Hepatocyte (in vitro differentiated cells): ENCODE data around the gene BLOC1S2. TPM values are rescaled to one million over a fixed set of nuclear protein-coding genes. Genes with fewer than 3 reads are reported as not detected.

Experiments
- DNase-seq: peaks from one replicate; pipeline ENCODE4 v3.0.0-alpha.2; 2016; ENCODE audit warnings: low spot score
- H2AFZ ChIP-seq: fragments of 200-600 bp; sonication (generic); 2 replicates; pipeline ENCODE4 v1.6.0; 2016; ENCODE audit warnings: antibody characterized with exemption, mild to moderate bottlenecking
- H3K27ac ChIP-seq: fragments of 200-600 bp; sonication (generic); 2 replicates; pipeline ENCODE4 v1.5.1; 2016; ENCODE audit warnings: mild to moderate bottlenecking
- H3K27me3 ChIP-seq: fragments of 200-600 bp; sonication (generic); 2 replicates; pipeline ENCODE4 v1.6.1; 2016
- H3K36me3 ChIP-seq: fragments of 200-600 bp; sonication (generic); replicated peaks from 2 replicates; pipeline ENCODE4 v1.5.1; 2016; ENCODE audit warnings: low read depth; ENCODE audit not compliant: insufficient read depth
- H3K4me1 ChIP-seq: fragments of 200-600 bp; sonication (generic); 2 replicates; pipeline ENCODE4 v1.5.1; 2016; ENCODE audit warnings: mild to moderate bottlenecking, moderate library complexity; ENCODE audit not compliant: insufficient read depth
- H3K4me2 ChIP-seq: fragments of 200-600 bp; sonication (generic); 2 replicates; pipeline ENCODE4 v1.6.0; 2016
- H3K4me3 ChIP-seq: fragments of 200-600 bp; sonication (generic); 2 replicates; pipeline ENCODE4 v1.5.1; 2016; ENCODE audit warnings: mild to moderate bottlenecking
- H3K79me2 ChIP-seq: fragments of 200-600 bp; sonication (generic); 2 replicates; pipeline ENCODE4 v1.6.0; 2017; ENCODE audit warnings: mild to moderate bottlenecking
- H3K9me2 ChIP-seq: fragments of 200-600 bp; sonication (generic); replicated peaks from 2 replicates; pipeline ENCODE4 v1.6.0; 2017; ENCODE audit warnings: mild to moderate bottlenecking; ENCODE audit not compliant: insufficient read depth
- H3K9me3 ChIP-seq: fragments of 200-600 bp; sonication (generic); 2 replicates; pipeline ENCODE4 v1.5.1; 2016; ENCODE audit warnings: low read depth, mild to moderate bottlenecking
- H4K20me1 ChIP-seq: fragments of 200-600 bp; sonication (generic); 2 replicates; pipeline ENCODE4 v1.6.0; 2016; ENCODE audit warnings: mild to moderate bottlenecking; ENCODE audit not compliant: insufficient read depth, poor library complexity, severe bottlenecking
- EZH2 ChIP-seq: fragments of 200-600 bp; sonication (generic); IDR thresholded peaks from 2 replicates; pipeline ENCODE4 v1.6.1; 2016; ENCODE audit warnings: antibody characterized with exemption, mild to moderate bottlenecking, borderline replicate concordance
- EZH2phosphoT487 ChIP-seq: fragments of 200-600 bp; sonication (generic); IDR thresholded peaks from one replicate; pipeline ENCODE4 v1.6.1; 2018; ENCODE audit warnings: antibody characterized with exemption, mild to moderate bottlenecking, low read depth, moderate library complexity; ENCODE audit not compliant: unreplicated experiment, severe bottlenecking
- WGBS: methylation state at CpG from one replicate; pipeline ENCODE4 v1.1.6; 2016; ENCODE audit warnings: low lambda C conversion rate; ENCODE audit errors: missing lambda C conversion rate; 5-methylcytosine and 5-hydroxymethylcytosine counted together
- polyA plus RNA-seq: library from polyadenylated mRNA; unstranded; fragments of >200 nt; fragmentation: Nextera tagmentation; extraction: Ambion mirVana; gene quantifications from 2 replicates; pipeline ENCODE4 v1.2.1, GENCODE V29; 2016
- total RNA-seq: library from RNA; depleted of rRNA; stranded (reverse); fragments of >200 nt; gene quantifications from 2 replicates; pipeline ENCODE4 v1.2.3, GENCODE V29; 2014
- TF ChIP-seq, protein P1 (sequence below): fragments of 200-600 bp; sonication (generic); IDR thresholded peaks from 2 replicates; pipeline ENCODE4 v1.5.1; 2016; ENCODE audit warnings: antibody characterized with exemption, mild to moderate bottlenecking; ENCODE audit not compliant: poor library complexity

Gene BLOC1S2
- total and polyA plus RNA-seq, 2 experiments from 2014 or later: 50.1 to 50.4 TPM

DNA sequence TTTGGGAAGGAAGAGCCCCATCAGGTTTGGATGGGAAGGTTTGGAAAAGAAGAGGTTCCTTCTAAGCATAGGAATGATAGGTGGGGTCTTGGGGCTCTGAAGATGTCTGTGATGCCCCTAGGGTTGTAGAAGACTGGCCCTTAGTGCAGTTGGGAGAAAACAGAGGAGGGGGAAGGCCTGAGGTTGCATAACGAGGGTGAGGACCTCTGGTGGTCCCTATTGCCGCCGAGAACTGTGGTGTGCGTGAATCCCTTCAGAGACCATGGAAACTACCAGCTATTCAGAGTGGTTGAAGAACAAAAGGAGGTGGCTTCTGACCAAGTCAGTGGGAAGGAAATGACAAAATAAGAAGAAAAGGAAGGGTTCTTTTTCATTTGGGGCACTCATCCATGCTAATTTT lies 46.6 kb upstream of the BLOC1S2 start:
- Histone ChIP-seq H3K9me3 (no peaks in the 10 kb centered on the region), H3K27me3 (peaks cover 26% of the 10 kb centered on the region), H3K4me3 (no peak overlapping the region), H4K20me1 (no peaks in the 10 kb centered on the region), H3K27ac (no peak overlapping the region), H3K4me1 (no peaks in the 10 kb centered on the region), H3K9me2 (no peaks in the 10 kb centered on the region), H2AFZ (no peak overlapping the region), H3K36me3 (no peaks in the 10 kb centered on the region), H3K79me2 (no peaks in the 10 kb centered on the region), H3K4me2 (no peak overlapping the region)
- DNase-seq: no peak
- TF ChIP-seq, protein P1, sequence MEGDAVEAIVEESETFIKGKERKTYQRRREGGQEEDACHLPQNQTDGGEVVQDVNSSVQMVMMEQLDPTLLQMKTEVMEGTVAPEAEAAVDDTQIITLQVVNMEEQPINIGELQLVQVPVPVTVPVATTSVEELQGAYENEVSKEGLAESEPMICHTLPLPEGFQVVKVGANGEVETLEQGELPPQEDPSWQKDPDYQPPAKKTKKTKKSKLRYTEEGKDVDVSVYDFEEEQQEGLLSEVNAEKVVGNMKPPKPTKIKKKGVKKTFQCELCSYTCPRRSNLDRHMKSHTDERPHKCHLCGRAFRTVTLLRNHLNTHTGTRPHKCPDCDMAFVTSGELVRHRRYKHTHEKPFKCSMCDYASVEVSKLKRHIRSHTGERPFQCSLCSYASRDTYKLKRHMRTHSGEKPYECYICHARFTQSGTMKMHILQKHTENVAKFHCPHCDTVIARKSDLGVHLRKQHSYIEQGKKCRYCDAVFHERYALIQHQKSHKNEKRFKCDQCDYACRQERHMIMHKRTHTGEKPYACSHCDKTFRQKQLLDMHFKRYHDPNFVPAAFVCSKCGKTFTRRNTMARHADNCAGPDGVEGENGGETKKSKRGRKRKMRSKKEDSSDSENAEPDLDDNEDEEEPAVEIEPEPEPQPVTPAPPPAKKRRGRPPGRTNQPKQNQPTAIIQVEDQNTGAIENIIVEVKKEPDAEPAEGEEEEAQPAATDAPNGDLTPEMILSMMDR: no peak
- no peak for TF ChIP-seq EZH2
- no peak for TF ChIP-seq EZH2phosphoT487
- 68% methylated on average over 4 of the region's 4 CpGs for WGBS

DNA sequence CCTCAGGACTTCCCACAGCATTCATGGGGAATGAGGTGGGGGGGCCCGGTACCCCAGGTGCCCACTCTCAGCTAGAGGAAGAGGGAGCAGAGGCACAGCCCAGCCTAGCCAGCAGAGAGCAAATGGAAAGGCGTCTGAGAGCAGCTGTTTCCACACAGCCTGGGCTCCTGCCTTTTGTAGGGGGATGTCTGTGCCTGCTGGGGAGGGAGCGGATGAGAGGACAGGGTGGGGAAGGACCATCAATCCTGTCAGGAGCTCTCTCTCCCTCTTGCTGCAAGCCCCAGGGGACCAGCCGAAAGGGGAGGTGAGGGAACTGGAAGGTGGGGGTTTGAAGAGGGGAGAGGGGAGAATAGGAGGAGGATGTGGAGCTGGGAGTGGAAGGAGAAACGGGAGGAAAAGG lies 43.6 kb upstream of the BLOC1S2 start, which contains the start of gene PKD2L1:
PKD2L1 (minus strand) TSS at position 150 of the 400 bp plus-strand sequence; CDS start at position 25, 125 bp downstream.
- H3K79me2 ChIP-seq: no peaks in the 10 kb centered on the region
- H3K36me3 ChIP-seq: no peaks in the 10 kb centered on the region
- H3K9me2 ChIP-seq: no peaks in the 10 kb centered on the region
- H3K4me1 ChIP-seq: no peaks in the 10 kb centered on the region
- WGBS: 77% methylated on average over 4 of the region's 5 CpGs
- H3K4me2 ChIP-seq: no peak within 1 kb of the TSS
- H3K4me3 ChIP-seq: no peak within 1 kb of the TSS
- no peak within 1 kb of the TSS for H2AFZ ChIP-seq
- H3K9me3 ChIP-seq: no peaks in the 10 kb centered on the region
- TF ChIP-seq EZH2: no peak
- TF ChIP-seq, protein P1: no peak
- no peak for TF ChIP-seq EZH2phosphoT487
- H3K27ac ChIP-seq: no peak within 1 kb of the TSS
- DNase-seq: no peak
- peaks cover 27% of the 10 kb centered on the region for H3K27me3 ChIP-seq
- no peaks in the 10 kb centered on the region for H4K20me1 ChIP-seq

DNA sequence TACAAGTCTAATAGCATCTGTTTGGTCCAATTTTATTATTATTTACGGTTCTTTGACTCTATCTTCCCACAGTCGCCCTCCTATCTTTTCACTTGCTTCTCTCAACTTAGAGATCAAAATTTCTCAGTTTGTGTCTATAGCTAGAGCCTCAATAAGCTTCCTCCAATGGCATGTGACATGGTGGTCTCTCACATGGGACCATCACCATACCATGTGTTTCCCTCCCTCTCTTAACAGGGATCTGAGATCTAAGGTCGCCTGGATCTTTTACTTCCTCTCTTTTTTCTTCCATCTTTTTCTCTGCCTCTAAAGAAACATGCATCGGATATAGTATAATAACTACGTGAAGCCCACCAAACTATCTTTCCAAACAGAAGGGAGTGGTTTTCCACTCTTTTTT lies 41.7 kb upstream of the BLOC1S2 start:
- peaks cover 23% of the 10 kb centered on the region for H3K27me3 ChIP-seq
- TF ChIP-seq EZH2: no peak
- no peak for TF ChIP-seq EZH2phosphoT487
- TF ChIP-seq, protein P1: no peak
- 58% methylated on average over 5 of the region's 5 CpGs for WGBS

DNA sequence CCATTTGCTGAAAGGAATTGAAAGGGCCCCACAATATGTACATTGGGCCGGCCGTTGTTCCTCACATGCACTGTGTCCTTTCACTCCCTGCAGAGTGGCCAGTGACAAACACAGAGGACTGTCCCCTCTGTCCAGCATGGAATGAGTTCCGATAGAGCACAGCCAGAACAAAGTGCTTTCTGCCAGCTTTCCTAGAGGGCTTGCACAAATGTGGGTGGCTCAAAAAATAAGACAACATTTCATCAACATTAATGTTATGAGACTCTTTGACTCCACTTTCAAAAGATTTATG lies 41.2 kb upstream of the BLOC1S2 start:
- Histone ChIP-seq H3K27ac (no peak overlapping the region), H3K36me3 (no peaks in the 10 kb centered on the region), H3K4me3 (no peak overlapping the region), H3K4me1 (no peaks in the 10 kb centered on the region), H3K27me3 (peaks cover 25% of the 10 kb centered on the region), H2AFZ (no peak overlapping the region), H3K4me2 (no peak overlapping the region), H4K20me1 (no peaks in the 10 kb centered on the region), H3K9me3 (no peaks in the 10 kb centered on the region), H3K79me2 (no peaks in the 10 kb centered on the region), H3K9me2 (no peaks in the 10 kb centered on the region)
- 84% methylated on average over 3 of the region's 3 CpGs for WGBS
- no peak for DNase-seq
- TF ChIP-seq, protein P1: no peak
- no peak for TF ChIP-seq EZH2phosphoT487
- no peak for TF ChIP-seq EZH2

More for the DNA sequence above, 41.7 kb upstream of the BLOC1S2 start:
- no peak overlapping the region for H3K4me3 ChIP-seq
- no peaks in the 10 kb centered on the region for H3K4me1 ChIP-seq
- H3K4me2 ChIP-seq: no peak overlapping the region
- DNase-seq: no peak
- H3K27ac ChIP-seq: no peak overlapping the region
- no peaks in the 10 kb centered on the region for H4K20me1 ChIP-seq
- H3K79me2 ChIP-seq: no peaks in the 10 kb centered on the region
- no peaks in the 10 kb centered on the region for H3K36me3 ChIP-seq
- no peaks in the 10 kb centered on the region for H3K9me2 ChIP-seq
- H3K9me3 ChIP-seq: no peaks in the 10 kb centered on the region
- no peak overlapping the region for H2AFZ ChIP-seq
